ENCODE measurements around the gene GFER. TPM values are rescaled to one million over a fixed set of nuclear protein-coding genes. Genes with fewer than 3 reads are reported as not detected.
A peak's percentile ranks its signal among the peaks of the same experiment; 100 is the strongest.

GFER gene
- total RNA-seq, 1 donor from 2014 or later = 17.0 TPM

GRCh38 chr16:1974157-1975070 is 9.6 kb upstream of the GFER start:
- ATAC-seq = no peak

GRCh38 chr16:1975432-1976215 is 8.4 kb upstream of the GFER start:
- ATAC-seq = no peak

DNA sequence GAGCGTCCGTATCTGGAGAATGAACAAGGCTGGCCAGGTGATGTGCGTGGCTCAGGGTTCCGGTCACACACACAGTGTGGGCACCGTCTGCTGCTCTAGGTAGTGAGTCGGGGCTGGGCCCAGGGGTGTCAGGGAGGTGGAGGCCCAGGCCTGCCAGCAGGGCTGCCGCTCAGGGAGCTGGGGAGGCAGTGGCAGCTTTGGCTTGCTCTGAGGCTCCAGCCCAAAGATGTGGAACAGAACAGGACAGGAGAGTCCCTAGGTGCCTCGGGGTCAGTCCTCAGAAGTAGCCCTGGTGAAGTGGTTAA is 7.8 kb upstream of the GFER start:
- ATAC-seq = no peak

DNA sequence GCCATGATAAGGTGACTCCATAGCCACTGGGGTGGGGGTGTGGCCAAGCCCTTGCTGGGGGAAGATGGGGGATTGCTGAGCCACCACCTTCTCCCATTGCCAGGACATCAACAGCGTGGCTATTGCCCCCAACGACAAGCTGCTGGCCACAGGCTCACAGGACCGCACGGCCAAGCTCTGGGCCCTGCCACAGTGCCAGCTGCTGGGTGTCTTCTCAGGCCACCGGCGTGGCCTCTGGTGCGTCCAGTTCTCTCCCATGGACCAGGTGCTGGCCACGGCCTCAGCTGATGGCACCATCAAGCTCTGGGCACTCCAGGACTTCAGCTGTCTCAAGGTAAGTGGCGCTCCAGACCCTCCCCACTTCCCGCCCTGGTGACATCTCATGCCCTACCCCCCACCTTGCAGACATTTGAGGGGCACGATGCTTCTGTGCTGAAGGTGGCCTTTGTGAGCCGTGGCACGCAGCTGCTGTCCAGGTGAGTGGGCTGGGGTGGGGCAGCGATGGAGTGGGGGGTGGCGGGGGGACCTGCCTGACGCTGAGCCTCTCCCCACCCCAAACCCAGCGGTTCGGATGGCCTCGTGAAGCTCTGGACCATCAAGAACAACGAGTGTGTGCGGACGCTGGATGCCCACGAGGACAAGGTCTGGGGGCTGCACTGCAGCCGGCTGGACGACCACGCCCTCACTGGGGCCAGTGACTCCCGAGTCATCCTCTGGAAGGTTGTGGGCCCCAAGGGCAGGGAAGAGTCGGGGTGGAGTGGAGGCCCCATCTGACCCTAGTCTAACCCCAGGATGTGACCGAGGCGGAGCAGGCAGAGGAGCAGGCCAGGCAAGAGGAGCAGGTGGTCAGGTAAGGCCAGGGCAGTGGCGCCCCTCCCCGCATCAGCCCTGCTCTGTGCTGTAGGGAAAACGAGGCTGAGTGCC is 6.8 kb upstream of the GFER start:
- peak; percentile 14 for ATAC-seq

DNA sequence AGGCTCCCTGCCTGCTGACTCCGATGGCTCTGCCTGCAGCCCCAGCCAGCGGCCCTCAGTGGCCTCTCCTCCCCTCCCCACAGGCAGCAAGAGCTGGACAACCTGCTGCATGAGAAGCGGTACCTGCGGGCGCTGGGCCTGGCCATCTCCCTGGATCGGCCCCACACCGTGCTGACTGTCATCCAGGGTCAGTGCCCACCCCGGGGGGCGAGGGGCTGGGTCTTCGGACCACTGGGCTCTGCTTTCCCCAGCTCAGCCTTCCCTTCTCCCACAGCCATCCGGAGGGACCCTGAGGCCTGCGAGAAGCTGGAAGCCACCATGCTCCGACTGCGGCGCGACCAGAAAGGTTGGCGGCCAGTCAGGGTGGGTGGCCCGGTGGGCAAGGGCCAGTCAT is 6.1 kb upstream of the GFER start:
- no peak for ATAC-seq

DNA sequence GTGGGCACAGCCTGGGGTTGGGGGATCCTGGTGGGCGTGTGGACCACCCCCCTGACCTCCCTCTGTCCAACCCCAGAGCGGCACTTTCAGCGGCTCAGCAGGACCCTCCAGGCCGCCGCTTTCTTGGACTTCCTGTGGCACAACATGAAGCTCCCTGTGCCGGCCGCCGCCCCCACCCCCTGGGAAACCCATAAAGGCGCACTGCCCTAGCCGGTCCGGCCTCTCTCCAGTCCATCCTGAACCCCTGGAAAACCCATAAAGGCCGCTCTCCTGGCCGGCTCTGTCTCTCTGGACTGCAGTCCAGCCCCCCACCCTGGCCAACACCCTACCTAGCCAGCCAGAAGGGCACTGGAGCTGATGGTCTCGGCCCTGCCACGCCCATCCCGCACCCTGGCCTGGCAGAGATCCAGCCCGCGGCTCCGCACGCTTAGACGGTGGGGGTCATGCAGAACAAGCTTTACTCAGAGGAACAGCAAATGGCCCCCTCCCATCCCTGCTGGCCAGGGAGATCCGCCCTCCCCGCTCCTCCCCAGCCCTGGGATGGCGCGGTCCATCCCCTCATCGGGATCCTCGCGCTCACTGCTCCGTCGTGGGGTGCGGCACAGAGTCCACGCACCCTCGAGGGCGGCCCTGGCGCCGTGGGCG is 5.4 kb upstream of the GFER start:
- no peak for ATAC-seq

DNA sequence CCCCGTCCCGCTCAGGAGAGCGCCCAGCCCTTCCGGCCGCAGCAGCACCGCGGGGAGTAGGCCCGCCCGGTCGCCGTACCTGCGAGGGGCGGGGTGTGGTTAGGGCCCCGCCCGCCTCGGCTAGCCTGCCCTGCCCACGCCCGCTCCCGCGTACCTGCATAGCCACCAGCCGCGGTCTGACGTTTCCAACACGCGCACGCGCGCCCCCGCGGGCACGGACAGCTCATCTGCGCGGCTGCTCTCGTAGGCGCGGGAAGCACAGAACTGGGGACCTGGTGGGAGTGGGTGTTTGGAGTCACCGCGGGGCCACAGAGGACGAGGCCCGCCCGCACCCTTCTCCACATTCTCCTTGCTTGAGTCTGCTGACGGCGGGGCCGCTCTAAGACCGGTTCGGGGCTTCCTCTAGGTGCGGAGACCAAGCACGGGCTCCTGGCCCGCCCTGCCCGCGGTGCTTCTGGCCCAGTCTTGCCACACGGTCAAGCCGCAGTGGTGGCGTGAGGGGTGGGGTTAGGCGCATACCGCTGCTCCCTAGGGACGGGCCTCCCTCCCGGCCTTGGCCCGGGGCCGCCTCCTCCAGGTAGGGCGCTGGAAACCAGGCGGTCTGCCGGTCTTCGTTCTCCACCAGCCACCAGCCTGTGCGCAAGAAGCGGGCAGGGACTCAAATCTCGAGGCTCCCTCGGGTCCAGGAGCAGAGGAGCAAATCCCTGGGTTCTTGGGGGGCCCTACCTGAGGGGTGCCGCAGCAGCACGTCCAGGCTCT is 4.5 kb upstream of the GFER start:
- peak; percentile 77 for ATAC-seq

DNA sequence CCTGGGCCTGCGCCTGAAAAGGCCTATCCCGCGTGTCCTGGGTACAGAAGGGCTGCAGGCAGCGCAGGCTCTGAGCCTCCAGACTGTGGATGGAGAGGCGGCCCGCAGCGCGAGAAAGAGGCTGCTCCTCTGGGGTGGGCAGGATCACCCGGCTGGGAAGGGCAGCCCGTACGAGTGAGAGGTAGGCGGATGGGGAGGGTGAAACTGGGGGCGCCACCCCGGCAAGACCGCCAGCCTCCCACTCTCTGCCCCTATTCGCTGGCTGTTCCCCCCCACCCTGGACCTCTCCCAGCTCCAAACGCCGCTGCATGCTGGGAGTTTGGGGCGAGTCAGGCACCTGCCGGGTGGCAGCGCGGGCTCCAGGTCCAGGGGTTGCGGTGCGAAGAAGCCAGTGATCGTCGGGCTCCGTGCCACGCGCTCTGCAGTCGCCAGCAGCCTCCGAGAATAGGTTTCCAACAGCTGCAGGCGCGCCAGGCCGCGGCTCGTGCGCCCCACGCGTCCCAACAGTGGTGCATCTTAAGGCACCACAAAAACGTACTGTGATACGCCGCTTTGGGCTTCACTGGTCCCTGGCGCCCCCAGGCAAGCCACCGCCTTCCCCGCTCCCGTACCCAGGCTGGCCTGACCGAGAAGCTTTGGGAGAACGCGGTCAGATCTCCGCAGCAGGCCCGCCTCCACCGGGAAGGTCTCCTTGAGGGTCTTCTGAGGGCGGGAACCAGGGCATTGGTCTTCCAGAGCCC is 3.8 kb upstream of the GFER start:
- ATAC-seq = no peak

GRCh38 chr16:1980770-1981087 is 3.3 kb upstream of the GFER start:
- no peak for ATAC-seq

DNA sequence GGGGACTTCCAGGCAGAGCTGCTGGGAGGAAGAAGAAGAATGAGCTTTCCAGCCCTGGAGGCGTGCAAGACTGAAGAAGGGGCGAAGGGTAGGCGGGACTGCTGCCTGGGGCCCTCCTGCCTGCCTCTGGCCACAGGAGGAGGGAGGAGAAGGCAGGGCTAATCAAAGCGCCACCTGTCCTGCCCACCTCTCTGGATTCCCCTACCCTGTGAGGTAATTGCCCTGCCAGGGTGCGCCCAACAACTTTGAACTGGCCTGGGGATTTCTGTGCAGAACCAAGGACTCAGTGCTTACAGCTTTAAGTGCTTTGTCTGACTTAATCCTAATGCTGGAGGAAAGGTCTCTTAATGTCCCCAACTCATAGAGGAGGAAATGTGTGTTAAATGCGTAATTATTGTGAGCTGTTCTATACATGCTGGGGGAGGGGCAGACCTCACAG is 2.6 kb upstream of the GFER start, which contains the start of gene NOXO1:
TSS of gene NOXO1 (minus strand) at position 72 of the 439 bp plus-strand sequence. CDS start 290 bp downstream, outside the sequence.
- ATAC-seq = no peak

DNA sequence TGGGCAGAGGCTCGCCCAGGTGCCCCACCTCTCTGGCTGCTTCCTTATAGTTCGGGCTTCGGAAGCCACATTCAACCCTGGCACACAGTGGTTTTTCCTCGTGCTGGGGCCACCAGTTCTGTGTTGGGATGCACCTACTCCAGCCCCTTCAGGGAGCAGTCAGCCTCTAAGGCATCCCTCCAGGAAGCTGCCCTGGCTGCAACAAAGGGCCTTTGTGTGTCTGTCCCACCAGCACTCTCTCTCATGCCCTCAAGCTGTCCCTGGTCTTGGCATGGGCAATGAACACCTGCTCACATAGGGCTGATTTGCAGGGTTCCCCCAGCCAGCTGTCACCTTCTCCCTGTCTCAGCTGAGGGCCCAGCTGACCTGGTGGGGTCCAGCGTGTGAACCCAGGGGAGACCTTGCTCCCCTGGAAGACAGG is 2.0 kb upstream of the GFER start:
- ATAC-seq = peak; percentile 2

DNA sequence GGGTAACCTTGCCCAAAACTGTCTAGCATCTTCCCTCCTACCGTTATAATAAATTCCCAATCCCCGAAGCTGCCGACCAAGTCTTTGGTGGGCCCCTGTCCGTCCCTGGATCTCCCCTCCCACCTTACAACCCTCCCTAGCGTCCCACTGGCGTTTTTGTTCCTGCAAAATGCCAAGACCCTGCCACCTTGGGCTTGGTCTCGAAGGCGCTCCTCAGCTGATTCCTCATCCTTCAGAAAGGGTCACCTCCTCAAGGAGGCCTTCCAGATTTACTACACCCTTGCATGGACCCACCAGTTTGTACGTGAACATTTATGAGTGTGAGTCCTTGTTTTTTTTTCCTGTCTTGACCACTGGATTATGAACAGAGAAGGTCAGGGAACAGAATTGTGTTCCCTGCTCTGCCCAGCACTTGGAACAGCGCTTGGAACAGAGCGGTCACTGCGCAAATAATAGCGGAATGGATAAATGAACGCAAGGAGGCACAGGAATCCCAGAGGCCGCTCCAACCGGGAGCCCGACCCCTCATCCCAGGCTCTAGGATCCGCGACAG is 926 bp upstream of the GFER start:
- ATAC-seq = no peak

DNA sequence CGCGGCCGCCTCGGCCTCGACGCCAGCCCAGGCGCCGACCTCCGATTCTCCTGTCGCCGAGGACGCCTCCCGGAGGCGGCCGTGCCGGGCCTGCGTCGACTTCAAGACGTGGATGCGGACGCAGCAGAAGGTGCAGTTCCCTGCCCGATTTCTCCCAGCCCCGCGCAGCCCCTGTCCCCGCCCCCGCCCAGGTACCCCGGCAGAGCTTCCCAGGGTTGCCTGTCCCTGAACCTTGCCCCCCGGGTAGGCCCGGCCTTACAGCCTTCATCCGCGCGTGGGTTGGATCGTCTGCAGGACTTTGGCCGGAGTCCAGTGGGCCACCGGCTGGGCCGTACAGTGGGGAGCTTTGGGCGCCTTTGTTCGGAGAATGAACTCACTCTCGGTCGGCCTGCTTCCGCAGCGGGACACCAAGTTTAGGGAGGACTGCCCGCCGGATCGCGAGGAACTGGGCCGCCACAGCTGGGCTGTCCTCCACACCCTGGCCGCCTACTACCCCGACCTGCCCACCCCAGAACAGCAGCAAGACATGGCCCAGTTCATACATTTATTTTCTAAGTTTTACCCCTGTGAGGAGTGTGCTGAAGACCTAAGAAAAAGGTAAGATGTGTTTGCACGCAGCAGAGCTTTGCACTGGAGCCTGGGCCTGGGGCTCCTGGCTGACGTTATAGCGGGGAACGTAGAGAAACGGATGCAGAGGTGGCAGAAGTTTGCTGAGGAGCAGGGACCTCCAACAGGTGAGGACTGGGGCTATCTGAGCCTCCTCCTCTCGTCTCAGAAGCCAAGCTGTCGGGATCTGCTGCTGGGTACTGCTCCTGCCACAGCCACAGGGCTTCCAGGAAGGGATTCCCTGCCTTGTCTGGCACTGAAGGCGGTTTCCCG is 593 bp downstream of the GFER start:
- no peak for ATAC-seq

GRCh38 chr16:1985466-1986150 is 1.6 kb downstream of the GFER start:
- ATAC-seq = peak; percentile 6

DNA sequence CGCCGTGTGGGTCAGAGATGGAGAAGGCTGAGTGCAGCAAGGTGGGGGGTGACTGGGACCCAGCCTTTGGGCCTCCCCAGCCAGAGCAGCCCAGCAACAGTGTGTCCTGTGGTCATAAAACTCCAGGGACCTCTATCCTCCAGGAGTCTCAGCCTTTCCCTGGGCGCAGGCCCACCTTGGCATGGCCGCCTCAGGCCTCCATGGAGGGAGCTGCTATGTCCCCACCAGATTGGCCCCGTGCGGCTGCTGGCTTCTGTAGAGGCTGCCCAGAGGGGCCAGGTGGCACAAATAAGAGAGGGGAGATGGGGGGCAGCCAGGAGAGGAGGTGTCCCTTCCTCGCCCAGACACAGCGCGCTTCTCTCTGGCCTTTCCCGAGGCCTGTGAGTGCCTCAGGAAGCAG is 3.2 kb downstream of the GFER start:
- ATAC-seq = no peak

DNA sequence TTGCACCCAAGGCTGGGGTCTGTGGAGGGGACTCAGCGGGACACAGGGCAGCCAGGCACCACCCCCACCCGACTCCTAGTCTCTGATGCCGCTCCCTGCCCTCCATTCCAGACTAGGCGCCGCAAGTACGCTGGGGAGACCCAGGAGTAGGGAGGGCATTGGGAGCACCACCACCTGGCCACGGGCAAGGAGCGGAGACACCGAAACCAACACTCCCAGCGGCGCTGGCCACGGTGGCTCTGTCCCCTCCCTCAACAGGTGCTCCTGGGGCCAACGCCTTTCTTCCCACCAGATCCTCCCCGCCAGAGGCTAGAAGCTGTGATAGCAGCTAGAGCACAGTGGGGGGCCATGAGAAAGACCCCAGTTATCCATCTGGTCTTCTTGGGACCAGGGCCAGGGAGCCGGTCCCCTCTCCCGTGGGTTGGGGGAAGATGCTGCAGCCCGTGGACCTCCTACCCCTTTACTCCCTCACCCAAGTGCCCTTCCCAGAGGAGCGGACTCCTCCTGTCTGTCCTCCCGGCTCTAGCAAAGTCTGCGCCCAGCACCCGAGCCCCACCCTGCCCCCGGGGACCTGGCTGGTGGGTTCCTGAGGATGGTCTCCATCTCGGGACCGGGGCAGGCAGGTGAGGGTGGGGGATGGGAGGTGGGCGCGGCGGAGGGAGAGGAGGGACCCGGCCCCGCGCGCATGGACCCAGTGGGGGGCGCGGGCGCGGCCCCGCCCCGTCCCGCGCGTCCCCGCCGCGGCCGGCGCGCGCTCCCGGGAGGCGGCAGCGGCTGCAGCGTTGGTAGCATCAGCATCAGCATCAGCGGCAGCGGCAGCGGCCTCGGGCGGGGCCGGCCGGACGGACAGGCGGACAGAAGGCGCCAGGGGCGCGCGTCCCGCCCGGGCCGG is 5.5 kb downstream of the GFER start, which contains the start of gene SYNGR3:
TSS of gene SYNGR3 (plus strand) at position 762 of the 892 bp plus-strand sequence. CDS start 133 bp downstream, outside the sequence.
- no peak for ATAC-seq

DNA sequence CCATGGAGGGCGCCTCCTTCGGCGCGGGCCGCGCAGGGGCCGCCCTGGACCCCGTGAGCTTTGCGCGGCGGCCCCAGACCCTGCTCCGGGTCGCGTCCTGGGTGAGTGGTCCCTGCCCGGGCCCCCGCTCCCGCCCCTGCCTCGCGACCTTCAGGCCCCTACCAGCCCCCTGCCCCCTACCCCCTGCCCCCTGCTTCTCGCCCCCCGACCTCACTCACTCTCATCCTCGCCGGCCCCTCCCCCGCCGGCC is 6.0 kb downstream of the GFER start:
- ATAC-seq = no peak
